Lower lobe of right lung (tissue), 2 donors: ENCODE data around the gene CYP3A4. TPM values are rescaled to one million over a fixed set of nuclear protein-coding genes. Genes with fewer than 3 reads are reported as not detected.

Experiments
- ATAC-seq, 2 donors: fragments of 200-7000 bp; cut with Tn5 transposase; one replicate each; pipeline ENCODE4 v1.9.1; 2020 to 2022; ENCODE audit warnings: mild to moderate bottlenecking in 2 of 2, moderate library complexity in 2 of 2
- DNase-seq: peaks from one replicate; pipeline ENCODE4 v3.0.0-alpha.2; 2020
- H3K27ac ChIP-seq: fragments of 200-600 bp; one replicate; pipeline ENCODE4 v1.8.0; 2022
- H3K27me3 ChIP-seq: fragments of 200-600 bp; one replicate; pipeline ENCODE4 v1.8.0; 2022; ENCODE audit warnings: low read depth
- H3K36me3 ChIP-seq: fragments of 200-600 bp; one replicate; pipeline ENCODE4 v1.8.0; 2022; ENCODE audit warnings: mild to moderate bottlenecking
- H3K4me1 ChIP-seq: fragments of 200-600 bp; one replicate; pipeline ENCODE4 v1.8.0; 2022
- H3K4me3 ChIP-seq: fragments of 200-600 bp; one replicate; pipeline ENCODE4 v1.8.0; 2022; ENCODE audit warnings: mild to moderate bottlenecking
- H3K9me3 ChIP-seq: fragments of 200-600 bp; one replicate; pipeline ENCODE4 v1.8.0; 2022
- CTCF ChIP-seq: fragments of 200-600 bp; IDR thresholded peaks from one replicate; pipeline ENCODE4 v1.8.0; 2022; ENCODE audit warnings: antibody characterized with exemption, mild to moderate bottlenecking
- intact Hi-C: fragments of 100-400 bp; cut with DNase I; formaldehyde crosslinking; loops from one replicate; pipeline ENCODE4 v1.11.0; 2022
- total RNA-seq: library from RNA; stranded (reverse); fragmentation: NEBNext Ultra II Directional; extraction: Animal tissue kit (Norgen Biotek cat#: 25700); gene quantifications from one replicate; pipeline ENCODE4 v1.2.1, GENCODE V29; 2021
- donor health status: DM: no; HTN: yes; CAD: no; lungs with severe emphysema.

CYP3A4 gene
- total RNA-seq, 1 donor from 2014 or later, result not detected

- Histone ChIP-seq H3K4me1 (peaks cover 11% of the 10 kb centered on the region), H3K4me3 (no peak overlapping the region), H3K27ac (no peak overlapping the region), H3K9me3 (no peaks in the 10 kb centered on the region), H3K36me3 (no peaks in the 10 kb centered on the region), H3K27me3 (no peaks in the 10 kb centered on the region)
- TF ChIP-seq CTCF, result peak; percentile 24
- ATAC-seq, result no peak
- no peak for DNase-seq
- intact Hi-C loops, result no loop called here
Measured at GRCh38 chr7:99733448-99733847, 50.5 kb downstream of the CYP3A4 start.

- Histone ChIP-seq H3K36me3 (no peaks in the 10 kb centered on the region), H3K4me1 (peaks cover 11% of the 10 kb centered on the region), H3K27ac (no peak overlapping the region), H3K4me3 (no peak overlapping the region), H3K27me3 (no peaks in the 10 kb centered on the region), H3K9me3 (no peaks in the 10 kb centered on the region)
- intact Hi-C loops, result no loop called here
- DNase-seq (no peak), ATAC-seq (no peak)
- TF ChIP-seq CTCF, result no peak
Measured at GRCh38 chr7:99733003-99733402, 51.0 kb downstream of the CYP3A4 start.

GRCh38 chr7:99731638-99732374 lies 52.2 kb downstream of the CYP3A4 start:
- no peak overlapping the region for H3K27ac ChIP-seq
- H3K36me3 ChIP-seq, result no peaks in the 10 kb centered on the region
- no peak overlapping the region for H3K4me3 ChIP-seq
- intact Hi-C loops, result no loop called here
- H3K27me3 ChIP-seq, result no peaks in the 10 kb centered on the region
- TF ChIP-seq CTCF, result no peak
- peaks cover 11% of the 10 kb centered on the region for H3K4me1 ChIP-seq
- H3K9me3 ChIP-seq, result no peaks in the 10 kb centered on the region
- ATAC-seq (no peak), DNase-seq (no peak)

GRCh38 chr7:99730992-99731391 lies 53.0 kb downstream of the CYP3A4 start:
- Histone ChIP-seq H3K4me3 (no peak overlapping the region), H3K9me3 (no peaks in the 10 kb centered on the region), H3K4me1 (peaks cover 11% of the 10 kb centered on the region), H3K36me3 (no peaks in the 10 kb centered on the region), H3K27ac (peak overlapping the region; percentile 6), H3K27me3 (no peaks in the 10 kb centered on the region)
- DNase-seq (no peak), ATAC-seq (peak in 1 of 2 donors; percentile 9)
- no peak for TF ChIP-seq CTCF
- intact Hi-C loops, result no loop called here

- Histone ChIP-seq H3K4me1 (peaks cover 11% of the 10 kb centered on the region), H3K27ac (peak overlapping the region; percentile 6), H3K27me3 (no peaks in the 10 kb centered on the region), H3K9me3 (no peaks in the 10 kb centered on the region), H3K4me3 (no peak overlapping the region), H3K36me3 (no peaks in the 10 kb centered on the region)
- intact Hi-C loops, result no loop called here
- no peak for TF ChIP-seq CTCF
- DNase-seq, result no peak
- ATAC-seq, result peak; percentile 49 to 76
Measured at GRCh38 chr7:99730238-99730810, 53.7 kb downstream of the CYP3A4 start.
